ENCODE results near the gene PXYLP1. TPM values are rescaled to one million over a fixed set of nuclear protein-coding genes. Genes with fewer than 3 reads are reported as not detected.

The PXYLP1 gene
- total and polyA plus RNA-seq, 10 of the 15 experiments (the other 5 are each of a cell fraction or from before 2014, with no cell fraction given), result 0.06 to 1.7 (median 0.35) TPM

DNA sequence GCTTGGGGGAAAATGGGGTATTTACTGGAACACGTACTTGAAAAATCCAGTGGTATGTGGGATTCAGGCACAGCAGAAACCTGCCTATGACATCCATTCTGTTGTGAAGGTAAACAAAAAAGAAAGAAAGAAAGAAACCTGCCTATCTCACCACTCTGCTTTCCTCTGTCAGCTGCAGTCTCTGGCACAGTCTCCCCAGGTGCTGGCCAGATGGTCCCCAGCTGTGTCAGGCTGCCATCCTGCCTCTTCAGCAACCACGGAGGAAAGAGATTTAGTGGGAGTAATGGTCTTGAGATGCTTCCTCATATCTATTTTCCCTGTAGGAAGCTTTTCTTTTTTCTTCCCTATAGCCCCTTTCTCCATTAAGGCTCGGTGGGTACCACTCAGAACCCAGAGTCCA is 2.5 kb upstream of the PXYLP1 start:
- ATAC-seq, result no peak
- RAD21 ChIA-PET (ENCODE audit: unreplicated experiment), result no interaction called here
- Histone ChIP-seq H3K4me2 (ENCODE audit: control insufficient read depth, insufficient read depth) (no peak overlapping the region), H3K4me3 (no peak overlapping the region), H3K9me3 (replicated peaks; ENCODE audit: control insufficient read depth, insufficient read depth, low read length) (no peaks in the 10 kb centered on the region), H3K79me2 (ENCODE audit: control insufficient read depth, insufficient read depth, low read length) (no peaks in the 10 kb centered on the region), H3K9ac (ENCODE audit: control insufficient read depth, insufficient read depth, low read length) (no peak overlapping the region), H3K36me3 (ENCODE audit: control insufficient read depth in 2 of 2, insufficient read depth in 2 of 2, low read length in 1 of 2) (no peaks in the 10 kb centered on the region), H3K27me3 (replicated peaks in 1 of 2; ENCODE audit: control insufficient read depth in 2 of 2, insufficient read depth in 2 of 2, low read length in 1 of 2) (peaks cover 0 to 2% of the 10 kb centered on the region in 2 experiments; a peak in 1 of 4 replicates), H4K20me1 (ENCODE audit: control insufficient read depth, insufficient read depth) (no peaks in the 10 kb centered on the region; the same call in 1 of the 2 replicates), H3K27ac (ENCODE audit: control insufficient read depth, insufficient read depth) (no peak overlapping the region), H3K4me1 (ENCODE audit: control insufficient read depth, insufficient read depth, low read length) (0 out of 2 replicates have a peak, but pooled peaks cover 3% of the 10 kb centered on the region), H2AFZ (ENCODE audit: control insufficient read depth, low read depth, low read length) (no peak overlapping the region)
- CTCF ChIA-PET, result no interaction called here
- no peak for DNase-seq (ENCODE audit: low read depth, low spot score)
- intact Hi-C loops (cut with micrococcal nuclease; ENCODE audit: unreplicated experiment) (no loop called here), in situ Hi-C loops (cut with MboI) (no loop called here)
- SMC1A ChIA-PET (ENCODE audit: uncharacterized antibody, unreplicated experiment), result interaction anchor here (1.4 kb wide), 1 partner anchor 12 kb away, joined by 6 read pairs; no protein-coding TSS in a partner anchor
- WGBS (ENCODE audit: insufficient coverage, insufficient replicate concordance, low lambda C conversion rate, missing lambda C conversion rate), result 46% methylated on average over 3 of the region's 3 CpGs
- no peak for FAIRE-seq
- POLR2A ChIA-PET, result interaction anchor here (0.6 kb wide), 1 partner anchor 1839 kb away, joined by 3 read pairs; no protein-coding TSS in a partner anchor
- BruUV-seq (replicated peaks), result no TSS peak
- no peak for TF ChIP-seq ETV6 (conservative IDR thresholded peaks at IDR 0.05 in 1 of 2, IDR thresholded peaks at IDR 0.05 in 1 of 2; ENCODE audit: borderline replicate concordance in 1 of 2, low read depth in 1 of 2)
- TF ChIP-seq SUPT20H (IDR thresholded peaks at IDR 0.05; ENCODE audit: borderline replicate concordance, control insufficient read depth, low read depth, low read length), result no peak
- no peak for TF ChIP-seq HSF1 (IDR thresholded peaks at IDR 0.05; ENCODE audit: low read depth, low read length)
- no peak for TF ChIP-seq ZNF384 (IDR thresholded peaks at IDR 0.05; ENCODE audit: borderline replicate concordance, low read depth, low read length)
- no peak for TF ChIP-seq TCF7 (IDR thresholded peaks at IDR 0.05; ENCODE audit: borderline replicate concordance)
- TF ChIP-seq CEBPZ (IDR thresholded peaks at IDR 0.05; ENCODE audit: low read depth, low read length), result no peak
- TF ChIP-seq E2F8 (IDR thresholded peaks at IDR 0.05; ENCODE audit: low read depth, partially characterized antibody), result no peak
- no peak for TF ChIP-seq MYC (IDR thresholded peaks at IDR 0.05; ENCODE audit: insufficient read depth, insufficient read length, insufficient replicate concordance, low read length, severe bottlenecking)
- TF ChIP-seq REST (IDR thresholded peaks at IDR 0.05; ENCODE audit: low read depth, low read length), result no peak

Measured in GM12878 (cell line).